GM21825 (cell line): ENCODE measurements around the gene SPR.

Experiments
- ATAC-seq: cut with Tn5 transposase; IDR thresholded peaks from one replicate; pipeline ENCODE4 v1.9.1; 2021; ENCODE audit warnings: mild to moderate bottlenecking, moderate library complexity; ENCODE audit not compliant: unreplicated experiment

The SPR gene

GRCh38 chr2:72887032-72887739 lies at the start of gene SPR:
SPR (plus strand) TSS chr2:72887408; CDS start chr2:72887433, 25 bp downstream.
- peak; percentile 91 for ATAC-seq

DNA sequence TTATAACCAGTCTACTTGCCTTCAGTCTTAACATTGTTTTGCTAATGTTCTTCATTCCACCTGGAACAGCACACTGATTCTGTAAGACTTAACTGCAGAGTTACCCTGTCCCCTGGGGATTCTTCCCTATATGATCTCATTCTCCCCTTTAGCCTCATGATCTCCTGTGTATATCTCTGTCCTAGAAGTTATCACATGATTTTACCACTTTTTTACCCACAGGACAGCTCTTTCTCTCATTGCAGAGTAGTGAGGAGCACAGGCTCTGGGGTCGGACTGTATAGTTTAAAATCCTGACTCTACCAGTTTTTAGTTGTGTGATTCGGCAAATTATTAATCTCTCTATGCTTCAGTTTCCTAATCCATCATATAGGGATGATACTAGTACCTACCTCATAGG lies 47.1 kb upstream of the SPR start:
- no peak for ATAC-seq

DNA sequence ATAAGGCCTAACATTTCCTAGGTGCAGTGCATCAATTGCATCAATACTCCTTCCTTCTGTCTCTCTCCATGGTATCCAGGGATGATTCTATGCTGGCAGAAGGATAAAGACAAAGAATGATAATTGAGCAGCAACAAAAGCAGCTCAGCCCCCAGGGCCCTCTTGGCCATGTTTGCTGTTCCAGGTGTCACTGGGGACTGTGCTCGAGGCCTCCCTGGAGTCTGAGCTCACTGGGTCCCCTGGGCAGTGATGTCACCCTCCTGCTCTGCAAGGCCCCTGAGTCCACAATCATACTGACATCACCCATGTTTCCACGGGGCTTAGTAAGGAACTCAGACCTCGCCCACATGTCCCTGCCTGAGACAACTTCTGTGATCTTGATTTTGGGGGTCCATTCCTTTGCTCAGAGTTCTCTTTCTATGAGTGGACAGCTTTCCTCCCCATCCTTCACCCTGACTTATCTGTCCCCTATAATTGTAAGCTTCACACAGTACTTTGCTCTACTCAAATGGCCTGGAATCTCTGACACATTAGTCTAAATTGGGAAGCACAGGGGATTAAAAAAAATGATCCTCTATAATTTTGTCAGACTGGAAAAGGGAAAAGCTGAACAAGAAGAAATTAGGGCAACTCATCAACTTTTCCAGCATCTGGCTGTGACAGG lies 45.6 kb upstream of the SPR start:
- no peak for ATAC-seq

- no peak for ATAC-seq
These were observed 43.9 kb upstream of the SPR start for GRCh38 chr2:72843301-72843700.

GRCh38 chr2:72846171-72847095 lies 40.8 kb upstream of the SPR start:
- peak; percentile 90 for ATAC-seq

- ATAC-seq: no peak
These were observed 39.5 kb upstream of the SPR start for GRCh38 chr2:72847534-72848315.

- no peak for ATAC-seq
These were observed 38.6 kb upstream of the SPR start for GRCh38 chr2:72848436-72849137.

GRCh38 chr2:72849138-72849462 lies 38.1 kb upstream of the SPR start:
- ATAC-seq: no peak

- ATAC-seq: no peak
These were observed 35.9 kb upstream of the SPR start for GRCh38 chr2:72851333-72851732.

GRCh38 chr2:72859831-72860262 lies 27.4 kb upstream of the SPR start:
- peak; percentile 65 for ATAC-seq

DNA sequence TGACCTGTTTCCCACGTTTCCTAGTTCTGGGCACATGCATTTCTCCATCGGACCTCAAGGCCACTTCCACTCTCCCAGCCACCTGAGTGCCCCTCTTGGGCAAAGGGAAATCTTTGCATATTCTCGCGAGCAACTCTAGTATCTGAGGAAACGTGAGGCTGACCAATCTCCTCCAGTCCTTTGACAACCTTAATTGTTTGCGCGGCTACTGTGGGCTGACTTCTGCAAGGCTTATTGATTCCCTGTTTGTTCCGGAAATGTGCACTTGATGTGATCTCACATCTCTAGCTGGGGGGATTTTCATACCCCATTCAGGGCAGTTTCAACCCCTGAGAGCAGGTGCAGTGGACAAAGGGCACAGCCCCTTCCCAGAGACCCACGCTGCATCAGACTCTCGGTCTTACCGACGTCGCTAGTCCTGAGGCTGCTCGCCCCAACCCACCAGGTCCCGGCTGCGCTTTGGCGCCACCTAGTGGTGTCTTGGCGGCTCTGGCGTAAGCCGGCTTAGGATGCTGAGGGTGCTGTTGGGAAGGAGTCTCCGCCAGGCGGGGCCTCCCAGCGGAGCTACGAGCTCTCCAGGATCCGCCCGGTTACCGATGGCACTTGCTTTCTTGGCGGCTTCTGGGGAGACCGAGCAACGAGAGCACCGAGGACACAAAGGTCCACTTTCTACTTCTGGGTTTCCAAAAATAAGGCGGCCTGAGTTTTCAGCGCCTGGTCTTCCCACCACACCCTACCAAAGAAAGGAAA lies 24.8 kb upstream of the SPR start:
- ATAC-seq: peak; percentile 90

- no peak for ATAC-seq
These were observed 24.2 kb upstream of the SPR start for GRCh38 chr2:72863046-72863445.

GRCh38 chr2:72864500-72864899 lies 22.7 kb upstream of the SPR start:
- ATAC-seq: peak; percentile 46

GRCh38 chr2:72871060-72871459 lies 16.1 kb upstream of the SPR start:
- no peak for ATAC-seq

DNA sequence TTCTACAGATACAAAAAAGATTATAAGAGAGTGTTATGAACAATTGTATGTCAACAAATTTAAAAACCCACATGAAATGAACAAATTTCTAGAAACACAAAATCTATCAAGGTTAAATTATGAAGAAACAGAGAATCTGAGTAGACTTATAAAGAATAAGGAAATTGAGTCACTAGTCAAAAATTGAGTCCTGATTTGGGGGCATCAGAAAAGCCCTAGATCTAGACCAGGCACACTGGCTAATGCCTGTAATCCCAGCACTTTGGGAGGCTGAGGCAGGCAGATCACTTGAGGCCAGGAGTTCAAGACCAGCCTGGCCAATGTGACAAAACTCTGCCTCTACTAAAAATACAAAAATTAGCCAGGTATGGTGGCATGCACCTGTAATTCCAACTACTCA lies 15.3 kb upstream of the SPR start:
- ATAC-seq: no peak

DNA sequence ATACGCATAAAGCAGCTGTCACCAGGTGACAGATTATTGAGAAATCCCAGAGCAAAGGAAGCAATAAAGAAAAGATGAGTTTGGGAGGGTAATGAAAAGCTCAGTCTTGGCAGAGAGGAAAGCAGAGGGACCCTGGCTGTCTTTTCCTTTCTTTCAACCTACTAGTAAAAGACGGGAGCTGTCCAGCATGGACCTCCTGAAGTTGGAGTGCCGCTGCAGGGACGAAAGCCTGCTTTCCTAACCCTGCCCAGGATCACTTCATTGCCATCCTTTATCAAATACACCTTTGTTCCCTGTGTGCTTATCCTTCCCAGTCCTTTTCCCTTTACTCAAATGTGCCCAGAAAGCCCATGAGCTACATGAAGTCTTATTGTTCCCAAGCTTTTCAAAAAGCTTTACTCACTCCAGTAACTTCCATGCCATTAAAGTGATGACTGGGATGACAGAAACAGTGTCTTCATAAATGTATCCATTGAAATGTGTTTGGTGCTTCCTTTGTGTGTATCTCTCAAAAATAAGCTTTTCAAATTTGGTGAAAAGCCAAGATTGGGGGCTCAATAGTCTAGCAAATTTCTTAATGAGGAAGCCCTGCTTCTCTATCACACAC lies 3.7 kb upstream of the SPR start:
- no peak for ATAC-seq

- ATAC-seq: no peak
These were observed 640 bp upstream of the SPR start for GRCh38 chr2:72886505-72887031.

DNA sequence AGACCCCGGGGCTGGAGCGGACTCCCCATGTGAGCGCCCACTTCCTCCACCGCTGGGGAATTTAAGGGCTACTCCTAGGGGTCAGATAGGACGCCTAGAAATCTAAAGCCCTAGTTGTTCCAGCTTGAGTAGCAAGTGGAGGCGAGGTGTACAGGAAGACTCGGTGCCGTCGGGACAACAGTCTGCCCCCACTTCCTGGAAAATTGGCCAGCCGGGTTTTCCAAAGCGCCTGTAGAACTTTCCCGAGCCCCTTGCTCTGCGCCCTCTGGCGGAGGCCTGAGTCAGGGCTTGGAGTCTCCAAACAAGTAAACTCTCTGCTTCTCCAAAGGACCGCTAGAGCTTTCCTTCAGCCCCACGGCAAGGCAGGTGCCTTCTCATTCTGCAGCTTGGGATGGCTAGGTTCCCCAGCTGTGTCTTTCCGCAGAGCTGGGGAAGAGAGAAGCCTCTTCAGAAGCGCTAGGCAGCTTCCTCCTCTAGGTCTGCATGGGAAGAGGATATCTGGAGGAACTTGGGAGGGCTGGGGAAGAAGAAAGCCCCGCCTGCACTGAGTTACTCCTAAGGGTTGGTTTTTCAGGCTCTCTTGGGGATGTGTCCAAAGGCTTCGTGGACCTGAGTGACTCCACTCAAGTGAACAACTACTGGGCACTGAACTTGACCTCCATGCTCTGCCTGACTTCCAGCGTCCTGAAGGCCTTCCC lies 681 bp downstream of the SPR start:
- ATAC-seq: peak; percentile 56
